Right atrium auricular region (tissue), 2 donors: ENCODE data around the gene PTPN1. TPM values are rescaled to one million over a fixed set of nuclear protein-coding genes. Genes with fewer than 3 reads are reported as not detected.

Source experiments
- DNase-seq: peaks from one replicate; pipeline ENCODE4 v3.0.0-alpha.2; 2019; ENCODE audit warnings: low spot score
- H3K27ac ChIP-seq, 2 donors: fragments of 200-600 bp; sonication (generic); 1 replicate in 1 of 2; 2 replicates in 1 of 2; pipeline ENCODE4 v1.5.1; 2016 to 2019
- H3K27me3 ChIP-seq, 2 donors: fragments of 200-600 bp; sonication (generic); one replicate each; pipeline versions ENCODE4 v1.5.1 to v1.6.0; 2017 to 2019
- H3K36me3 ChIP-seq: fragments of 200-600 bp; sonication (generic); one replicate; pipeline ENCODE4 v1.5.1; 2016
- H3K4me1 ChIP-seq, 2 donors: fragments of 200-600 bp; sonication (generic); one replicate each; pipeline versions ENCODE4 v1.5.1 to v1.6.0; 2017 to 2019
- H3K4me3 ChIP-seq, 2 donors: fragments of 200-600 bp; sonication (generic); 1 replicate in 1 of 2; 2 replicates in 1 of 2; pipeline ENCODE4 v1.5.1; 2017 to 2019; ENCODE audit warnings: mild to moderate bottlenecking in 1 of 2, moderate library complexity in 1 of 2
- H3K9me3 ChIP-seq, 2 donors: fragments of 200-600 bp; sonication (generic); one replicate each; pipeline ENCODE4 v1.5.1; 2019
- CTCF ChIP-seq, 2 donors: fragments of 200-600 bp; sonication (generic); IDR thresholded peaks; one replicate each; pipeline ENCODE4 v1.5.1; 2019; ENCODE audit warnings: antibody characterized with exemption in 2 of 2
- total RNA-seq, 2 donors: library from RNA; depleted of rRNA; stranded (reverse); fragments of >200 nt; gene quantifications; one replicate each; pipeline ENCODE4 v1.1.0, GENCODE V29; 2016

The PTPN1 gene
- total RNA-seq, 2 donors from 2014 or later = 28.1 to 38.7 TPM

- peak overlapping the region; percentile 0 to 75 for H3K27ac ChIP-seq
- H3K36me3 ChIP-seq = peaks cover 44% of the 10 kb centered on the region
- no peak overlapping the region for H3K4me3 ChIP-seq
Measured at GRCh38 chr20:50571466-50571865, 61.3 kb downstream of the PTPN1 start.

GRCh38 chr20:50572938-50573777 is 63.0 kb downstream of the PTPN1 start:
- H3K36me3 ChIP-seq = peaks cover 46% of the 10 kb centered on the region
- no peak overlapping the region for H3K4me3 ChIP-seq
- H3K27me3 ChIP-seq = no peaks in the 10 kb centered on the region
- peaks cover 0 to 65% of the 10 kb centered on the region in 2 donors for H3K4me1 ChIP-seq
- peak overlapping the region; percentile 75 to 77 for H3K27ac ChIP-seq
- H3K9me3 ChIP-seq = no peaks in the 10 kb centered on the region
- peak; percentile 68 for DNase-seq
- no peak for TF ChIP-seq CTCF (IDR thresholded peaks at IDR 0.05)

More at GRCh38 chr20:50571466-50571865, 61.3 kb downstream of the PTPN1 start:
- H3K9me3 ChIP-seq = no peaks in the 10 kb centered on the region
- no peak for DNase-seq
- H3K4me1 ChIP-seq = peaks cover 0 to 54% of the 10 kb centered on the region in 2 donors
- no peak for TF ChIP-seq CTCF (IDR thresholded peaks at IDR 0.05)
- H3K27me3 ChIP-seq = no peaks in the 10 kb centered on the region

- Histone ChIP-seq H3K9me3 (no peaks in the 10 kb centered on the region), H3K27me3 (no peaks in the 10 kb centered on the region), H3K4me1 (peaks cover 0 to 65% of the 10 kb centered on the region in 2 donors), H3K27ac (peak overlapping the region; percentile 75 to 77), H3K36me3 (peaks cover 46% of the 10 kb centered on the region), H3K4me3 (no peak overlapping the region)
- no peak for DNase-seq
- no peak for TF ChIP-seq CTCF (IDR thresholded peaks at IDR 0.05)
Measured at GRCh38 chr20:50574108-50574507, 63.9 kb downstream of the PTPN1 start.

DNA sequence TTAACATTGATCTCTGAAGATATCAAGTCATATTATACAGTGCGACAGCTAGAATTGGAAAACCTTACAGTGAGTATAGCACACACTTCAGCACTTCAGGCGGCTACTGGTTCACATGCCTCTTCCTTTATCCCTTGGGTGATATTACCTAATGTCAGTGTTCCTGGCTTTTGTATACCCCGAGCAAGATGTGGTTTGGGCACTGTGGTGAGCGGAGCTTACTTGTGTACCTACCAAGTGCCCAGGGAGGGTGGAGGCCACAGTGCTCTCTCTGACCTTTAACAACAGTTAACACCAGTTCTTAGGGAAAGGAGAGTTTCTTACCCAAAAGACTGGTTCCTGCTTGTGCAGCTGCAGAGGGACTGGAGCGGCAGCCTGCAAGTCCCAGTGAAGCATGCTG is 64.4 kb downstream of the PTPN1 start:
- no peaks in the 10 kb centered on the region for H3K27me3 ChIP-seq
- H3K9me3 ChIP-seq = no peaks in the 10 kb centered on the region
- no peak for DNase-seq
- H3K4me1 ChIP-seq = peaks cover 0 to 65% of the 10 kb centered on the region in 2 donors
- H3K36me3 ChIP-seq = peaks cover 46% of the 10 kb centered on the region
- peak overlapping the region; percentile 75 to 77 for H3K27ac ChIP-seq
- TF ChIP-seq CTCF (IDR thresholded peaks at IDR 0.05) = no peak
- no peak overlapping the region for H3K4me3 ChIP-seq

- peak; percentile 38 to 80 for TF ChIP-seq CTCF (IDR thresholded peaks at IDR 0.05)
- peak; percentile 72 for DNase-seq
- H3K36me3 ChIP-seq = peaks cover 56% of the 10 kb centered on the region
- no peaks in the 10 kb centered on the region for H3K9me3 ChIP-seq
- no peaks in the 10 kb centered on the region for H3K27me3 ChIP-seq
- no peak overlapping the region for H3K4me3 ChIP-seq
- peak overlapping the region; percentile 77 to 90 for H3K27ac ChIP-seq
- H3K4me1 ChIP-seq = peaks cover 0 to 58% of the 10 kb centered on the region in 2 donors
Measured at GRCh38 chr20:50575865-50576720, 65.9 kb downstream of the PTPN1 start.
